ENCODE data around the gene ARHGAP11A.

ARHGAP11A gene

GRCh38 chr15:32646291-32646690, 31.0 kb downstream of the ARHGAP11A start:
- no peak overlapping the region for H3K27ac ChIP-seq
- no peak for TF ChIP-seq CTCF (IDR thresholded peaks at IDR 0.05; ENCODE audit: low read depth, low read length)
- no peak for DNase-seq
- no peaks in the 10 kb centered on the region for H3K9me3 ChIP-seq (ENCODE audit: severe bottlenecking)
- no peaks in the 10 kb centered on the region for H3K27me3 ChIP-seq (ENCODE audit: insufficient read depth, low read depth, severe bottlenecking)
- no peaks in the 10 kb centered on the region for H3K36me3 ChIP-seq
- no peak overlapping the region for H3K4me3 ChIP-seq (ENCODE audit: low read depth, low read length)

GRCh38 chr15:32649342-32649741, 34.0 kb downstream of the ARHGAP11A start:
- H3K36me3 ChIP-seq, result no peaks in the 10 kb centered on the region
- H3K4me3 ChIP-seq (ENCODE audit: low read depth, low read length), result no peak overlapping the region
- no peak for DNase-seq
- no peaks in the 10 kb centered on the region for H3K9me3 ChIP-seq (ENCODE audit: severe bottlenecking)
- no peaks in the 10 kb centered on the region for H3K27me3 ChIP-seq (ENCODE audit: insufficient read depth, low read depth, severe bottlenecking)
- no peak overlapping the region for H3K27ac ChIP-seq
- peak; percentile 40 for TF ChIP-seq CTCF (IDR thresholded peaks at IDR 0.05; ENCODE audit: low read depth, low read length)

DNA sequence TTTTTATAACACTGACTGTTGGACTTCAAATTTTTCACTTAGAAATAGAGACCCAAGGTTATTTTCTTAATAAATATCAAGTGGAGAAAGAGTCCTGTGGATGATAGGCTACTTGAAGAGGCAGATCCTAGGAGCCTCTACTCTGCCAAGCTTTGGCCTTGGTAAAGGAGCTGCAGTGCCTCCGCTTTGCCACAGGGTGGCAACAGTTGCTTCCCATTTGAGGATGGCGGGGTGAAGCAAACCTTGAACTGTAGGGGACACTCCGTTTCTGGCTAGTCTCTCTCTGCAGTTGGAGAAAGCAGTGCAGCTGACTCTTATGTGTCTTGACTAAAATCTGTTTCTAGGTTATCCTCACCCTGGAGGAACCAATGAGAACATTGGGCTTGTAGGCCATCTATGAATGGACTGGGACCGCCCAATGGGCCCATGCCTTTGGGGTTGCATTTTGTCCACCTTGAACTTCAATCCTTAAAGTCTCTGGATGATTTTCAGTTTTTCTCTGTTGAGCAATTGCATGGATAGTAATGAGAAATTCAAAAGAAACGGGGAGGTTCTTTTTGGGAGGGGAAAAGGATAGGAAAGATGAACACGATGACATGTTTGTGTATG, 36.0 kb downstream of the ARHGAP11A start:
- Histone ChIP-seq H3K27me3 (ENCODE audit: insufficient read depth, low read depth, severe bottlenecking) (no peaks in the 10 kb centered on the region), H3K4me3 (ENCODE audit: low read depth, low read length) (no peak overlapping the region), H3K9me3 (ENCODE audit: severe bottlenecking) (no peaks in the 10 kb centered on the region), H3K27ac (no peak overlapping the region), H3K36me3 (no peaks in the 10 kb centered on the region)
- TF ChIP-seq CTCF (IDR thresholded peaks at IDR 0.05; ENCODE audit: low read depth, low read length), result peak; percentile 93
- DNase-seq, result peak; percentile 61

DNA sequence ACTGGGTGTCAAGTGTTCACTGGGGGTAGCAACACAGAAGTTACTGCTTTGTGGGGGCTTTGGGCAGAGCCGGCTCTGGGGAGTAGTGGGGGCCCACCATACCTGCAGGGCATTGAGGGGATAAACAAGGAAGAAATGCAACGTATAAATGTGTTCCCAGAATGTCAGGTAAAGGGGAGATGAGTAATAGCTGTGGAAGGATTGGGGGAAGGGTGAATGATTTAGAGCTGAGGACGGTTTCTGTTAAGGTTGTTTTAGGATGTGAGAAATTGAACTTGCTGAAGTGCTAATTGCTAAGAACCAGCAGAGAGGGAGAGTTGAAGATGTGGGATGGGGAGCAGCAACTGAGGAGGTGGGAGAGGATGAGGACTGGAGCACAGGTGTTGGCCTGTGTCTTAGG, 36.9 kb downstream of the ARHGAP11A start:
- H3K9me3 ChIP-seq (ENCODE audit: severe bottlenecking), result no peaks in the 10 kb centered on the region
- TF ChIP-seq CTCF (IDR thresholded peaks at IDR 0.05; ENCODE audit: low read depth, low read length), result no peak
- no peak overlapping the region for H3K27ac ChIP-seq
- H3K36me3 ChIP-seq, result no peaks in the 10 kb centered on the region
- DNase-seq, result no peak
- no peaks in the 10 kb centered on the region for H3K27me3 ChIP-seq (ENCODE audit: insufficient read depth, low read depth, severe bottlenecking)
- H3K4me3 ChIP-seq (ENCODE audit: low read depth, low read length), result no peak overlapping the region

GRCh38 chr15:32656091-32656490, 40.8 kb downstream of the ARHGAP11A start:
- no peaks in the 10 kb centered on the region for H3K27me3 ChIP-seq (ENCODE audit: insufficient read depth, low read depth, severe bottlenecking)
- no peak for DNase-seq
- no peaks in the 10 kb centered on the region for H3K36me3 ChIP-seq
- H3K9me3 ChIP-seq (ENCODE audit: severe bottlenecking), result no peaks in the 10 kb centered on the region
- no peak overlapping the region for H3K4me3 ChIP-seq (ENCODE audit: low read depth, low read length)
- H3K27ac ChIP-seq, result no peak overlapping the region
- TF ChIP-seq CTCF (IDR thresholded peaks at IDR 0.05; ENCODE audit: low read depth, low read length), result no peak

DNA sequence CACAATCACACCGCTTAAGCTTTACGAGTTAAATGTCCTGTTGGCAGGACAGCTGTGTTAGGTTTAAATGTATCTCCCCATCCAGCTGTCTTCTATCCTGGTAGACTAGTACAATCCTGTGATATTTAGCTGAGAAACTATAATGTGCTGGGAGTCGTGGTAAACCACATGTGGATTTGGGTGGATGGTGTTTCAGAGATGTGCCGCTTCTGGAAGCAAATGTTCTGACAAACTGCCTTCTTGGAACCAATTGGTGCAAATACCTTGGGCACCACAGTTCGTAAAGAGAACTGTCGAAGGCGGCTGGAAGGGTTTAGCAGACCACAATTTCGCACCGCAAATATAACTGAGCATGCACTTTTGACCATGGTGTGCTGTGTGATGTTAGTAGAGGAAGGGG, 41.2 kb downstream of the ARHGAP11A start:
- H3K4me3 ChIP-seq (ENCODE audit: low read depth, low read length), result no peak overlapping the region
- no peaks in the 10 kb centered on the region for H3K9me3 ChIP-seq (ENCODE audit: severe bottlenecking)
- H3K27ac ChIP-seq, result no peak overlapping the region
- H3K27me3 ChIP-seq (ENCODE audit: insufficient read depth, low read depth, severe bottlenecking), result no peaks in the 10 kb centered on the region
- H3K36me3 ChIP-seq, result no peaks in the 10 kb centered on the region
- TF ChIP-seq CTCF (IDR thresholded peaks at IDR 0.05; ENCODE audit: low read depth, low read length), result no peak
- no peak for DNase-seq

Data from WERI-Rb-1 (cell line).